NCI-H2029 treated with DMSO at 0.1 percent for 48 hours (cell line): Measurements from ENCODE around the gene NRDC.
A peak's percentile ranks its signal among the peaks of the same experiment; 100 is the strongest.
"Not testable (repeated sequence)": the region's sequence is repeated elsewhere in the genome, so short reads cannot be mapped to it uniquely, and the experiment has no call there.

Experiments
- DNase-seq: peaks from one replicate; lab custom pipeline; 2025; lab: John Stamatoyannopoulos, UW

The NRDC gene

DNA sequence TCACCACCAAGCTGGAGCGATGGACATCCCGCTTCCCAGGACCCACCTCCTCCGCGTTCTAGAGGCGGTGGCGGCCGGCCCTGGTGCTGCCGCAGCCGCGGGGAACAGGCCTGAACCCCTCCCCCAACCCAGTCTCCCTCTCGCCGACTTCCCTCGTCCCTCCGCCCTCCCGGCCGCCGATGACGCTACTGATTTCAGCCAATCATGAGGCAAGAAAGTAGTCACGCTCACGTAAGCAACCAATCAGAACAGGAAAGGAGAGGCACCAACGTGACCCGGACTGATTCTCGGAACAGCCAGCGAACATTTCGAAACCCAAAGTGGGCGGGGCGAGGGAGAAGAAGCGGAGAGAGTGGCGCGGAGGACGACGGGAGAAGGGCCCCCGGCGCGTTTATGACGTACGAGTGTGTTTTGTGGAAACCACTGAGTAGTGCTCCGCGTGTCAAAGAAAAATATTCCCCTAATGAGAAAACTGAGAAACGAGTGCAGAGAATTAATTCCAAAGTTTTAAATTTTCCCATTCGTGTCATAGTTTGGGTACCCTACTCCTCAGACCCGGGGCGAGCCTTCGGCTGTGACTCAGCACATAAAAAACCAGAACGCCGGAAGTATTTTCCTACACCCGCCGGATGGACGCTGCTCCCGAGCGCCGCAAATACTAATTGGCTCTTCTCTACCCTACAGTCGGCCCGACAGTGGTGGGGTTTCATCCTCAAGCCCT, at the start of gene NRDC:
Gene NRDC (minus strand): TSS at position 112 of the 721 bp plus-strand sequence. CDS start 112 bp downstream, outside the sequence.
- DNase-seq = peak; percentile 100

DNA sequence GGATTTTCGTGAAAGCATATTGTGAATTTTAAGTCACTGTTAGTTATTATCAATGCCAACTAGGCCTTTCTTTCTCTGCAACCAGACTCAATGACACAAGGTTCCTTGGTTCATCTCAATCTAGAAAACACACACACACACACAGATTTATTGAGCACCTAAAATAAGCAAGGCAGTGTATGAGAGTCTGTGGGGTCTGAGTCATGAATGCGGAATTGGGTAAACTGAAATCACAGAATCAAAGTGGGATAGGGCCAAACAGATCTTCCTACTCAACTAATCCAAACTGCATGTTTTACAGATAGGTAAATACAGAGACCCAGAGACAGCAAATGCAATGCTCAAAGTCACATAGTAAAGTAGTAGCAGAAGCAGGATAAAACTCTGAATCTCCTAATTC, 48.5 kb upstream of the NRDC start:
- DNase-seq = no peak

DNA sequence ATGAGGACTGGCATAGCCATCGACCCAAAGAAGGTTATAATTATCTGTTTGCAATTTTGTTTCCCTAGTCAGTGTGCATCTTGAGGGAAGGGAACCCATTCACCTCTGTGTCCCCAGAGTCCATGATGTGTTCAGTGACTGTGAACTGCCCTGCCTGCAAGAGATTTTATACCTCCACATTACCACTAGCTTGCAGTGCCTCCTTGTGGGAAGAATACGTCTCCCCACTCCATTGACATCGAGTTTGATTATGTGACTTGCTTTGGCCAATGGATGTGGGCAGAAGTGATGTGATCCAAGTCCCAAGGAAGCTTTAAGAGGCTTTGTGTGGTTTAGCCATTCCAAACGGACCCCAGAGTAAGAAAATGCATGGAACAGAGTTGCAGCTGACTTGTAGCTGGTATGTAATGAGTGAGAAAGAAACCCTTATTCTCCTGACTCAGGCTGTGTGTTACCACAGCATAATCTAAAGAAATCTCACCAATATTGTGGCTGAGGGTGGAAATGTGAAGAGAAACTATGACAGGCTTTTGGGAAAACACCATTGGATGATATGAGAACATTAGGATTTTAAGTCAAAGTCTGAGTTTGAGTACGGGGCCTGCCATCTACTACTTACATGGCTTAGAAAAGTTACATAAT, 47.8 kb upstream of the NRDC start:
- no peak for DNase-seq

DNA sequence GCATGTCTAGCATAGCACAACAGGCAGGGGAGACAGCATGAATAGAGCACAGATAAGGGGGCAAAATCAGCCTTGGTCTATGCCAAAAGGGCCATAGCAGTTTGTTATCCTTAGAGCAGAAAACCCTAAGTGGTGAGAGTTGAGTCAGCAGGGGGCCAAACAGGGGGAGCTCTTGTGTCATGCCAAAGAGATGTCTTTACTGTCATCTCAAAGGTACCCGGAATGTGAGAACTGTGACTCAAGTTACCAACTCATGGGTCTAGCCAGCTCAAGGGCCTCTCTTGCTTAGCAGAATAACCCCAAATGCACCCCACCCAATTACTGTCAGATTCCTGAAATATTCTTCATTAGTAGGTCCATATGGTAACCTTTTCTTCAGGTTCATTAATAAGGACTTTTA, 45.9 kb upstream of the NRDC start:
- DNase-seq = no peak

GRCh38 chr1:51922040-51922439, 43.5 kb upstream of the NRDC start:
- DNase-seq = peak; percentile 19

GRCh38 chr1:51920130-51920529, 41.6 kb upstream of the NRDC start:
- no peak for DNase-seq

- no peak for DNase-seq
Measured at GRCh38 chr1:51919684-51920083, 41.2 kb upstream of the NRDC start.

DNA sequence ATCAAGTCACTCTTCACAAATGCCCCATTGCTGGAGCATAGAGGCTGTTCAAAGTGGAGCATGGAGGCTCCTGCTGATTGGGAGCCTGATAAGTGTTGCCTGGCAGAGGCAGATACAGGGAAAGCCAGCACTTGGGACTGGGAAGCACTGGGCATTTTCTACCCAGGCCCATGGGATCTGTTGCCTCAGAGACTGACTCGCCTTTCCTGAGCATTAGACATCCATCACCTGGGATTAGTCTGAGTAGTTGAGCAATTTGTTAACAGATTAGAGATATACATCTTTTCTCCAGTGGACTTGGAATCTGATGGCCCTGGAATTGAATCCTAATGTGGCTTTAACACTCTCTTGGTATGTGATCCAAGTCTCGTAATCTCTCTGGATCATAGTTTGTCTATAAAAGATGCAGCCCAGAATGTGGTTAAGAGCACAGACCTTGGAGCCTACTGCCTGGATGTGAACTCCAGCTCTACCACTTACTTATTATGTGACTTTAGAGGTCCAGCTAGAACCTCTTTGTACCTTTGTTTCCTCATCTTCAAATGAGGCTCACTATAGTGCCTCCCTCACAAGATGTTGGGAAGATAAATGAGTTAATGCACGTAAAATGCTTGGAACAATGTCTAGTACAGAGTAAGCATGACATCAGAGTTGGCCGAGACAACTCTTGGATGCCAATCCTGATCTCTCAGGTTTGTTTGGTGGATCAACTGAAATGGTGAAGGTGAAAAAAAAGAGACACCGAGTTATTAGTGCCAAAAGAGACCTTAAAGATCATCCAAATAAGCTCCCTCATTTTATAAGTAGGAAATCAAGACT, 38.3 kb upstream of the NRDC start:
- no peak for DNase-seq

DNA sequence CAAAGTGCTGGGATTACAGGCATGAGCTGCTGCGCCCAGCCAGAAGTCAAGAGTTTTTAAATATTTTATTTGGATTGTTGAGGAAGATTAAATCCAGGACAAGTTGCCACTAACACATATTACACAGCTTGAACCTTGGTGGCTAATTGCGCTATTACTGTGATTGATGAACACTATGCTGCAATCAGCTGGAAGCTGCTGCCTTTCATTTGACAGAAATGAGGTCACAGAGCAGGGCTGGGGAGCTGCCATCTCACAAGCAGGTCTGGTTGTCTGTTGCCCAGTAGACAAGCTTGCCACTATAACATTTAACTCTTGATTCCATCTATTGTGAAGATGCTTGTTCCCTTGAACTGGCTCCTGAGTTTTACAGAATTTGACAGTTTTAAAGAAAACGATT, 37.4 kb upstream of the NRDC start:
- DNase-seq = no peak

- DNase-seq = no peak
Measured at GRCh38 chr1:51912881-51913280, 34.4 kb upstream of the NRDC start.

DNA sequence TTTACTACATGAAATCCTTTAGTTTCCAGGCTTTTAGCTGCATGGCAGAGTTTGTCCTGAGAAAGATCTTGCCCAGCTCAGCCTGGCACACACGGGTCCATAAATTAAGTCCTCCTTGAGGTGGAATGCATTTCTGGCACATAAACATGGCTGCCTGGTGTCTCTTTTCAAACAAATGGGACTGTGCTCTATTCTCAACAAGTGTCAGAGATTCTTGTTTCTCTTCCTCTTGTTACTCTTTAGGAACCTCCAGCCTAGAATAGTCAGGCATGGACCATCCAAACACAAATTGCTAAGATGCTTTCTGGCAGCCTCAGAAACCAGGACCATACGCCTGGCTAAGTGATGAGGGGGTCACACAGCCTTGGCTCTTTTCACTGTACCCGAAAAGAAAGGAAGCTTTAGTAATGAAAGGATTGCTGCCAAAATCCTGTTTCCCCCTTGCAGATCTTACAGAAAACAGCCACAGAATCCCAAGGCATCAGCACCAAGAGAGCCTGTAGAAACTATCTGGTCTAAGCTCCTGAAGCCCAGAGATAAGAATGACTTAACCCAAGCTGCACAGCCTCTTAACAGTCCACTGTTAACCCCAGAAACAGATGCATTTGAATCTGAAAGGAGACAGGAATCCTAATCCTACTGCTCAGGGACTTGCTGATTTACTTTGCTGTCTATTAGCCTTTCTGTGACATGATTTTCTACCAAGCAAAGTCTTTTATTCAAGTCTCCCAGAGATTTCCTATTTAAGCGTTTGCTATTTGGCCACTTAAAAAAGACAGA, 31.9 kb upstream of the NRDC start:
- no peak for DNase-seq

- DNase-seq = no peak
Measured at GRCh38 chr1:51908499-51908898, 30.0 kb upstream of the NRDC start.

- no peak for DNase-seq
Measured at GRCh38 chr1:51907079-51907702, 28.7 kb upstream of the NRDC start.

GRCh38 chr1:51906306-51907078, 28.0 kb upstream of the NRDC start:
- no peak for DNase-seq

DNA sequence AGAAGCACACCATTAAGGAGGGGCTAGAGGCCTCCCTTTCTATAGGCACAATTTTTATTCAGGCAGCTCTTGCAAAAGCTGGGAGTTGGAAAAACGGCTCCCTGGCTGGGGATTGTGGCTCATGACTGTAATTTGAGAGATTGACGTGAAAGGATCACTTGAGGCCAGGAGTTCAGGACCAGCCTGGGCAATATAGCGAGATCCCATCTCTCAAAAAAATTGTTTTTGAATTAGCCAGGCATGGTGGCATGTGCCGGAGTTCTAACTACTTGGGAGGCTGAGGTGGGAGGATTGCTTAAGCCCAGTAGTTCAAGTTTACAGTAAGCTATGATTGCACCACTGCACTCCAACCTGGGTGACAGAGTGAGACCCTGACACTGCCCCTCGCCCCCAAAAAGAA, 23.9 kb upstream of the NRDC start:
- no peak for DNase-seq

DNA sequence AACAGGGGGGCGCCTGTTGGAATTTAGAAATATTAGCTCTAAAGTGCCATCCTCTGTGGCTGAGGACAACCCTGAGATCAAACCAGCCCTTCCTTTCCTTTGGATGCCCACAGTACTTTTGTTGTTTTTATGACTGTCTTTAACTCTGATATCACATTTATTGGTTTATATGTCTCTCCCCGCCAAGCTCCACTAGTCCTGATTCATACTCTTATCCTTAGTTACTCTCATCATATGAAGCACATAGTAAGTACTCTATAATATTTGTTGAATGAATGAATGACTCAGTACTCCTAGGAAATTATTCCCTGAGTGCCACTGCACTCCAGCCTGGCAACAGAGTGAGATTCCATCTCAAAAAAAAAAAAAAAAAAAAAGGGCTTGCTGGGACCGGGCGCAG, 22.6 kb upstream of the NRDC start:
- no peak for DNase-seq

DNA sequence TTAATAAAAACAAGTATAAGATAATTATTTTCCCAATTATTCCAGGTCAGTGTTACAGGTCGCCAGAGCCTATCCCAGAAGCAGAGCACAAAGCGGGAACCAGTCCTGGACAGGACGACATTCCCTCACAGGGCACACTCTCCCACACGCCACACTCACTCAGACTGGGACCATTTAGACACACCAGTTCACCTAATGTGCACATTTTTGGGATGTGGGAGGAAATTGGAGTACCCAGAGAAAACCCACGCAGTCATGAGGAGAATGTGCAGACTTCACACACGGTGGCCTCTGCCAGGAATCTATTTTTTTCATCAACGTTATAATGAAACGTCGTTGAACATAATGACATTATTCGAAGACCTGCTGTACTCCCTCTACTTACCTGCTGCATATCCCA, 20.5 kb upstream of the NRDC start:
- no peak for DNase-seq

- DNase-seq = no peak
Measured at GRCh38 chr1:51898090-51898734, 19.7 kb upstream of the NRDC start.

- no peak for DNase-seq
Measured at GRCh38 chr1:51897699-51898031, 19.1 kb upstream of the NRDC start.

DNA sequence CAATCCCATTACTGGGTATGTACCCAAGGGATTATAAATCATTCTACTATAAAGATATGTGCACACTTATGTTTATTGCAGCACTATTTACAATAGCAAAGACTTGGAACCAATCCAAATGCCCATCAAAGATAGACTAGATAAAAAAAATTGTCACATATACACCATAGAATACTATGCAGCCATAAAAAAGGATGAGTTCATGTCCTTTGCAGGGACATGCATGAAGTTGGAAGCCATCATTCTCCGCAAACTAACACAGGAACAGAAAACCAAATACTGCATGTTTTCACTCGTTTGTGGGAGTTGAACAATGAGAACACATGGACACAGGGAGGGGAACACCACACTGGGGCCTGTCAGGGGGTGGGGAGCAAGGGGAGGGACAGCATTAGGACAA, 16.2 kb upstream of the NRDC start:
- not testable (repeated sequence) for DNase-seq

GRCh38 chr1:51878308-51878615, 265 bp downstream of the NRDC start:
- no peak for DNase-seq
